NCI-H526 (cell line): ENCODE measurements around the gene OR8J1.
A peak's percentile ranks its signal among the peaks of the same experiment; 100 is the strongest.
"Not testable (repeated sequence)": the region's sequence is repeated elsewhere in the genome, so short reads cannot be mapped to it uniquely, and the experiment has no call there.

Experiments used
- DNase-seq, 2 experiments: peaks; one replicate each; lab custom pipeline; 2025; lab: John Stamatoyannopoulos, UW

The OR8J1 gene

DNA sequence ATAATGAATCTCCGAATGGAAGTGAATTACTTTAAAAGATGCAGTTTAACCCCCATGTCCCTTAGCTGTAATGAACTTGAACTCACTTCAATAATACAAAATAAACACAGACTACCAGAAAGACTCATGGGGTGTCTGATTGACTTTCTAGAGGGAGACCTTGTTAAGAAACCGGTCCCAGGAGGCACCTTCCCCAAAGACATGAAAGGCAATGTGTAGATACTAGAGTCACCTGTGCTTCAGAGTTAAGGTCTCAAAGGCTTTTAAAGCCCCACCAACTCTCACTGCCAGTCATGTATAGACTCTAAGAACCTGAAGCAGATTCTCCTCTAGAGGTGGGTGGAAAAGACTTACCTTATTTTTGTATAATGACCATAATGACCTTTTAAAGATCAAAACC, at the start of gene OR8J1:
OR8J1 (plus strand) TSS at position 301 of the 400 bp plus-strand sequence. CDS start 5,956 bp downstream, outside the sequence.
- no peak for DNase-seq

- DNase-seq: no peak
Measured at GRCh38 chr11:56307836-56308235, 46.3 kb upstream of the OR8J1 start.

- no peak for DNase-seq
Measured at GRCh38 chr11:56314844-56315243, 39.2 kb upstream of the OR8J1 start, which contains the start of gene OR8K3. Gene OR8K3, plus strand, starts transcription at chr11:56315144. Its CDS starts 3,163 bp downstream, at chr11:56318307.

DNA sequence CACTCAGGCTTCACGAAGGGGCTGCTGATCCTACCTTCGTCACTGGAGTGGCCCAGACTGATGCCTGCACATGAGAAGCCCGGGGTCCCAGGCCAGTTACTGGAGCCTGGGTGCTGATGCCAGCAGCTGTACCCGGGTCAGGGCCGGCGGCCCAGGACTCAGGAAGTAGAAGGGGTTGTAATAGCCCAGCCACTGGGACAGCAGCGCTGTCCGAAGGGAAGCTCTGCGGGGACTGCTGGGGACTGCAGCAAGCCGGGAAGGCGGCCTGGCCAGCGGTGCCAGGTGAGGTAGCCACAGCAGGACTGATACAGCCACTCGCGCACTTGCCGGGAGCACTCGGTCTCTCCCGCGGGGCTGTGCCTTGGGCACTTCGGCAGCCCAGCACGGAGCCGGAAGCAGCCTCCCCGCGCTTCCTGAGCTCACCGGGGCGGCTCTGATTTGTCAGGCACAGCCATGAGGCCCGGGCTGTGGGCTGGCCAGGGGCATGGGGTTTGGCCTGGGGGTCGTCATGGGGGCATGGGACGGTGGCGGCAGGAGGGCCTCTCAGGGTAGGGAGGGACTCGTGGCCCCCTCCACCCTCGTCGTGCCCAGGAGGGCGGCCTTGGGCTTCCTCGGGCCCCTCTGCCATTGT, 22.1 kb upstream of the OR8J1 start:
- DNase-seq: no peak

- no peak for DNase-seq
Measured at GRCh38 chr11:56333156-56333555, 20.9 kb upstream of the OR8J1 start.

- no peak for DNase-seq
Measured at GRCh38 chr11:56340289-56340688, 13.8 kb upstream of the OR8J1 start.

DNA sequence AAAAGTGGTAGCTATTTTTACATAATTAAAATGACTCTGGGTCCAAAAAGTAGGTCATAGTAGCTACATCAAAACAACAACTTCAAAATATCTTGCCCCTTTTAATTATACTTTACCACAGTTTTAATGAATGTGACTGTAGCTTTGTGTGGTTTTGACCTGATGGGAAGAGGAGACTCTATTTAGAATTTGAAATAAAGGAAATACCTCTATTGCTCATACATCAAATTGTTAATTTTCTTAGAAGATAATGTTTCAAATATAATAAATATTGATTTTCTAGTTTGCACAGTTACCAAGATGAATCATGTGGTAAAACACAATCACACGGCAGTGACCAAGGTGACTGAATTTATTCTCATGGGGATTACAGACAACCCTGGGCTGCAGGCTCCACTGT, 8.4 kb upstream of the OR8J1 start, which contains the start of gene OR8K1:
OR8K1 (plus strand) TSS at position 301 of the 400 bp plus-strand sequence; CDS start at position 301, 0 bp downstream.
- no peak for DNase-seq

- DNase-seq: no peak
Measured at GRCh38 chr11:56375324-56375723, 21.2 kb downstream of the OR8J1 start, which contains the start of gene OR8U1. Gene OR8U1, plus strand, starts transcription at chr11:56375624. Its CDS starts 0 bp downstream, at chr11:56375624.

GRCh38 chr11:56380120-56380519, 26.0 kb downstream of the OR8J1 start:
- no peak for DNase-seq

DNA sequence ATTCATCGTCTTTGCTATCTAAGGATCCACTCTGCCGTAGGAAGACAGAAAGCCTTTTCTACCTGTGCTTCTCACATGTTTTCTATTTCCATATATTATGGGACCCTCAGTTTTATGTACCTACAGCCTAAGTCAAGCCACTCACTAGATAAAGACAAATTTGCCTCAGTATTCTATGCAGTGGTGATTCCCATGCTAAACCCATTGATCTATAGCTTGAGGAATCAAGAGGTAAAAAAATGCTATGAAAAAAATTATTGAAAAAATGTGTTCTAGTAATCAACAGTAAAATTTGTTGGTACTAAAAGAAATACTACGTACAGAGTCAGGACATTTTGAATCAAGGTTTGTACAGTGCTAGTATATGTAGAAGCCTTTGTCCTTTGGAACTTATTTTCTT, 40.3 kb downstream of the OR8J1 start:
- DNase-seq: no peak

- DNase-seq: peak in 1 of 2 experiments; percentile 24
Measured at GRCh38 chr11:56396047-56396446, 42.0 kb downstream of the OR8J1 start.

- DNase-seq: not testable (repeated sequence)
Measured at GRCh38 chr11:56401858-56402461, 47.9 kb downstream of the OR8J1 start.

GRCh38 chr11:56404393-56404792, 50.3 kb downstream of the OR8J1 start:
- DNase-seq: no peak

GRCh38 chr11:56410801-56411200, 56.7 kb downstream of the OR8J1 start:
- no peak for DNase-seq
